ENCODE data around the gene GPC6.

DNA sequence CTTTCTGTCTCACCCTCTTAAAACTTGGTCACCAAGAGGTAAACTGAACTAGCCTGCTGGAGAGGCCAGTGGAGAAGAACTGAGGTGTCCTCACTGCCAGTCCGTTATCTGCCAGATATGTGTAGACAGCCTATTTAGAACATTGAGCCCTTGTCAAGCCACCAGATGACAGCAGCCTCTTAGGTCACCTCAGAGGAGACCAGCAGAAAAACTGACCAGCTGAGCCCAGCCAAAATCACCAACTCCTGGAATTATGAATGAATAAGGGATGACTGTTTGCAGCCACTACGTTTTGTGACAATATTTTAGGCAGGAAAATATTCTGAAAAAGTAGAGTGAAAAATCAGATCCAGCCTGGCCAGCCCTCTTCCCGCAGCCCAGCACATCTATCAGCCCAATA is 739.0 kb downstream of the GPC6 start:
- TF ChIP-seq SP1 (IDR thresholded peaks at IDR 0.05), result no peak
- no peak for TF ChIP-seq JUND (IDR thresholded peaks at IDR 0.05)
- TF ChIP-seq, protein P1, sequence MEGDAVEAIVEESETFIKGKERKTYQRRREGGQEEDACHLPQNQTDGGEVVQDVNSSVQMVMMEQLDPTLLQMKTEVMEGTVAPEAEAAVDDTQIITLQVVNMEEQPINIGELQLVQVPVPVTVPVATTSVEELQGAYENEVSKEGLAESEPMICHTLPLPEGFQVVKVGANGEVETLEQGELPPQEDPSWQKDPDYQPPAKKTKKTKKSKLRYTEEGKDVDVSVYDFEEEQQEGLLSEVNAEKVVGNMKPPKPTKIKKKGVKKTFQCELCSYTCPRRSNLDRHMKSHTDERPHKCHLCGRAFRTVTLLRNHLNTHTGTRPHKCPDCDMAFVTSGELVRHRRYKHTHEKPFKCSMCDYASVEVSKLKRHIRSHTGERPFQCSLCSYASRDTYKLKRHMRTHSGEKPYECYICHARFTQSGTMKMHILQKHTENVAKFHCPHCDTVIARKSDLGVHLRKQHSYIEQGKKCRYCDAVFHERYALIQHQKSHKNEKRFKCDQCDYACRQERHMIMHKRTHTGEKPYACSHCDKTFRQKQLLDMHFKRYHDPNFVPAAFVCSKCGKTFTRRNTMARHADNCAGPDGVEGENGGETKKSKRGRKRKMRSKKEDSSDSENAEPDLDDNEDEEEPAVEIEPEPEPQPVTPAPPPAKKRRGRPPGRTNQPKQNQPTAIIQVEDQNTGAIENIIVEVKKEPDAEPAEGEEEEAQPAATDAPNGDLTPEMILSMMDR (IDR thresholded peaks at IDR 0.05; ENCODE audit: low read depth, low read length, missing input control), result no peak
- TF ChIP-seq REST (IDR thresholded peaks at IDR 0.05), result no peak
- TF ChIP-seq TAF1 (conservative IDR thresholded peaks at IDR 0.05), result no peak
- no peak for TF ChIP-seq MAX (IDR thresholded peaks at IDR 0.05)
- TF ChIP-seq GABPA (IDR thresholded peaks at IDR 0.05 in 1 of 2, conservative IDR thresholded peaks at IDR 0.05 in 1 of 2), result no peak
- no peak for TF ChIP-seq EGR1 (IDR thresholded peaks at IDR 0.05; ENCODE audit: low read depth in 2 of 2)
- TF ChIP-seq, protein P2, sequence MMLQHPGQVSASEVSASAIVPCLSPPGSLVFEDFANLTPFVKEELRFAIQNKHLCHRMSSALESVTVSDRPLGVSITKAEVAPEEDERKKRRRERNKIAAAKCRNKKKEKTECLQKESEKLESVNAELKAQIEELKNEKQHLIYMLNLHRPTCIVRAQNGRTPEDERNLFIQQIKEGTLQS (IDR thresholded peaks at IDR 0.05), result no peak

All from liver (tissue), 3 donors.